MM.1S (cell line): ENCODE measurements around the gene TBATA.

Source experiments
- DNase-seq: peaks from one replicate; pipeline ENCODE4 v3.0.0-alpha.2; 2015
- H2AFZ ChIP-seq: fragments of 300-600 bp; sonication (generic); 2 replicates; pipeline ENCODE4 v1.6.0; 2016; ENCODE audit warnings: antibody characterized with exemption, low read length
- H3F3A ChIP-seq: fragments of 300-600 bp; sonication (generic); 2 replicates; pipeline ENCODE4 v1.6.1; 2016; ENCODE audit warnings: mild to moderate bottlenecking, antibody characterized with exemption, low read length, moderate library complexity, mixed read lengths; ENCODE audit not compliant: insufficient read depth
- H3K27ac ChIP-seq: fragments of 300-600 bp; sonication (generic); 2 replicates; pipeline ENCODE4 v1.5.1; 2016; ENCODE audit warnings: mild to moderate bottlenecking, low read length
- H3K27me3 ChIP-seq: fragments of 300-600 bp; sonication (generic); replicated peaks from 2 replicates; pipeline ENCODE4 v1.6.0; 2016; ENCODE audit warnings: low read length; ENCODE audit not compliant: insufficient read depth
- H3K36me3 ChIP-seq: fragments of 300-600 bp; sonication (generic); replicated peaks from 2 replicates; pipeline ENCODE4 v1.6.1; 2016; ENCODE audit warnings: mild to moderate bottlenecking, low read length, mixed read lengths; ENCODE audit not compliant: insufficient read depth
- H3K4me1 ChIP-seq: fragments of 300-600 bp; sonication (generic); 2 replicates; pipeline ENCODE4 v1.6.1; 2016; ENCODE audit warnings: low read length, mixed read lengths
- H3K4me2 ChIP-seq: fragments of 300-600 bp; sonication (generic); 2 replicates; pipeline ENCODE4 v1.6.0; 2016; ENCODE audit warnings: low read depth, low read length
- H3K4me3 ChIP-seq: fragments of 300-600 bp; sonication (generic); 2 replicates; pipeline ENCODE4 v1.5.1; 2016; ENCODE audit warnings: low read length, mixed read lengths
- H3K79me2 ChIP-seq: fragments of 300-600 bp; sonication (generic); 2 replicates; pipeline ENCODE4 v1.6.1; 2016; ENCODE audit warnings: mixed run types, low read length, mixed read lengths
- H3K9ac ChIP-seq: fragments of 300-600 bp; sonication (generic); 2 replicates; pipeline ENCODE4 v1.6.1; 2016; ENCODE audit warnings: low read length, mixed read lengths
- H3K9me2 ChIP-seq: fragments of 300-600 bp; sonication (generic); replicated peaks from 2 replicates; pipeline ENCODE4 v1.6.1; 2016; ENCODE audit warnings: mild to moderate bottlenecking, low read length, mixed read lengths; ENCODE audit not compliant: insufficient read depth
- H3K9me3 ChIP-seq: fragments of 300-600 bp; sonication (generic); replicated peaks from 2 replicates; pipeline ENCODE4 v1.6.1; 2016; ENCODE audit warnings: mild to moderate bottlenecking, low read length, mixed read lengths; ENCODE audit not compliant: insufficient read depth
- H4K20me1 ChIP-seq: fragments of 300-600 bp; sonication (generic); 2 replicates; pipeline ENCODE4 v1.6.1; 2016; ENCODE audit warnings: mild to moderate bottlenecking, low read length, moderate library complexity, mixed read lengths; ENCODE audit not compliant: insufficient read depth
- CTCF ChIP-seq: fragments of 300-600 bp; sonication (generic); IDR thresholded peaks from 2 replicates; pipeline ENCODE4 v1.5.1; 2016; ENCODE audit warnings: antibody characterized with exemption, low read length, mixed read lengths
- EZH2 ChIP-seq: fragments of 300-600 bp; sonication (generic); optimal IDR thresholded peaks from 2 replicates; pipeline ENCODE3; 2017; ENCODE audit warnings: low read depth, mild to moderate bottlenecking, antibody characterized with exemption, low read length, mixed read lengths
- EZH2phosphoT487 ChIP-seq: fragments of 300-600 bp; sonication (generic); IDR thresholded peaks from 2 replicates; pipeline ENCODE4 v1.6.1; 2018; ENCODE audit warnings: antibody characterized with exemption, low read length

TBATA gene

GRCh38 chr10:70833601-70834000 lies 48.4 kb upstream of the TBATA start:
- no peak for TF ChIP-seq EZH2
- TF ChIP-seq EZH2phosphoT487: no peak
- TF ChIP-seq CTCF: no peak
- no peaks in the 10 kb centered on the region for H3K36me3 ChIP-seq
- H4K20me1 ChIP-seq: no peaks in the 10 kb centered on the region
- no peaks in the 10 kb centered on the region for H3K79me2 ChIP-seq
- no peak overlapping the region for H3K27ac ChIP-seq
- no peak overlapping the region for H3K4me2 ChIP-seq
- no peaks in the 10 kb centered on the region for H3K4me1 ChIP-seq
- no peaks in the 10 kb centered on the region for H3F3A ChIP-seq
- no peaks in the 10 kb centered on the region for H3K9me3 ChIP-seq
- no peak overlapping the region for H2AFZ ChIP-seq
- H3K9ac ChIP-seq: no peak overlapping the region
- H3K27me3 ChIP-seq: no peaks in the 10 kb centered on the region
- no peak for DNase-seq
- no peak overlapping the region for H3K4me3 ChIP-seq
- H3K9me2 ChIP-seq: no peaks in the 10 kb centered on the region

- no peak overlapping the region for H3K4me3 ChIP-seq
- H3K9me2 ChIP-seq: no peaks in the 10 kb centered on the region
- H4K20me1 ChIP-seq: no peaks in the 10 kb centered on the region
- no peak overlapping the region for H2AFZ ChIP-seq
- no peaks in the 10 kb centered on the region for H3K79me2 ChIP-seq
- H3K27ac ChIP-seq: no peak overlapping the region
- no peaks in the 10 kb centered on the region for H3K27me3 ChIP-seq
- H3F3A ChIP-seq: no peaks in the 10 kb centered on the region
- TF ChIP-seq EZH2phosphoT487 (no peak), EZH2 (no peak), CTCF (no peak)
- H3K9me3 ChIP-seq: no peaks in the 10 kb centered on the region
- no peak for DNase-seq
- no peak overlapping the region for H3K9ac ChIP-seq
- H3K4me1 ChIP-seq: no peaks in the 10 kb centered on the region
- H3K4me2 ChIP-seq: no peak overlapping the region
- no peaks in the 10 kb centered on the region for H3K36me3 ChIP-seq
These were observed 47.8 kb upstream of the TBATA start for GRCh38 chr10:70832852-70833528.

- TF ChIP-seq EZH2 (no peak), EZH2phosphoT487 (no peak), CTCF (no peak)
These were observed 47.0 kb upstream of the TBATA start for GRCh38 chr10:70832221-70832620.

More at GRCh38 chr10:70832221-70832620, 47.0 kb upstream of the TBATA start:
- Histone ChIP-seq H3K4me2 (no peak overlapping the region), H3K27ac (no peak overlapping the region), H3K36me3 (no peaks in the 10 kb centered on the region), H3K9me2 (no peaks in the 10 kb centered on the region), H3K4me1 (no peaks in the 10 kb centered on the region), H3K9ac (no peak overlapping the region), H4K20me1 (no peaks in the 10 kb centered on the region), H2AFZ (no peak overlapping the region), H3K79me2 (no peaks in the 10 kb centered on the region), H3K27me3 (no peaks in the 10 kb centered on the region), H3K4me3 (no peak overlapping the region), H3F3A (no peaks in the 10 kb centered on the region), H3K9me3 (no peaks in the 10 kb centered on the region)
- no peak for DNase-seq
